Measurements from ENCODE around the gene PLCH2.

GRCh38 chr1:2474933-2475371, 1.1 kb upstream of the PLCH2 start:
- TF ChIP-seq CTCF (conservative IDR thresholded peaks at IDR 0.05; ENCODE audit: low read length) (no peak), EZH2phosphoT487 (IDR thresholded peaks at IDR 0.05; ENCODE audit: borderline replicate concordance, low read depth, low read length) (no peak)
